GM06990 (cell line): ENCODE data around the gene OSBPL8.
"Not testable (repeated sequence)": the region's sequence is repeated elsewhere in the genome, so short reads cannot be mapped to it uniquely, and the experiment has no call there.

Experiments
- DNase-seq: peaks from one replicate; pipeline ENCODE4 v3.0.0-alpha.2; 2011; ENCODE audit not compliant: insufficient read length; ENCODE audit errors: extremely low read depth
- H3K27me3 ChIP-seq: replicated peaks from 2 replicates; pipeline ENCODE4 v1.6.0; 2011; ENCODE audit warnings: low read length; ENCODE audit not compliant: control insufficient read depth, insufficient read depth
- H3K36me3 ChIP-seq: 2 replicates; pipeline ENCODE4 v1.5.1; 2011; ENCODE audit warnings: low read length; ENCODE audit not compliant: control insufficient read depth, insufficient read depth
- H3K4me3 ChIP-seq: replicated peaks from 2 replicates; pipeline ENCODE4 v1.5.1; 2011; ENCODE audit warnings: low read depth, mild to moderate bottlenecking, control low read depth, low read length
- CTCF ChIP-seq: IDR thresholded peaks from 2 replicates; pipeline ENCODE4 v1.5.1; 2011; ENCODE audit warnings: low read length, control low read depth, mild to moderate bottlenecking, inconsistent platforms; ENCODE audit not compliant: insufficient read depth, poor library complexity, severe bottlenecking

Gene OSBPL8

GRCh38 chr12:76520348-76520747, 39.2 kb downstream of the OSBPL8 start:
- TF ChIP-seq CTCF, result no peak
- no peaks in the 10 kb centered on the region for H3K27me3 ChIP-seq
- H3K4me3 ChIP-seq, result no peak overlapping the region
- no peak for DNase-seq
- no peaks in the 10 kb centered on the region; the same call in 1 of the 2 replicates for H3K36me3 ChIP-seq

GRCh38 chr12:76519538-76519937, 40.0 kb downstream of the OSBPL8 start:
- TF ChIP-seq CTCF, result no peak
- H3K27me3 ChIP-seq, result no peaks in the 10 kb centered on the region
- H3K4me3 ChIP-seq, result no peak overlapping the region
- H3K36me3 ChIP-seq, result no peaks in the 10 kb centered on the region; the same call in 1 of the 2 replicates
- no peak for DNase-seq

- H3K27me3 ChIP-seq, result no peaks in the 10 kb centered on the region
- DNase-seq, result no peak
- H3K36me3 ChIP-seq, result no peaks in the 10 kb centered on the region; the same call in 1 of the 2 replicates
- H3K4me3 ChIP-seq, result no peak overlapping the region
- no peak for TF ChIP-seq CTCF
These were observed 40.9 kb downstream of the OSBPL8 start for GRCh38 chr12:76518699-76519098.

- DNase-seq, result no peak
- no peak for TF ChIP-seq CTCF
- no peak overlapping the region for H3K4me3 ChIP-seq
- no peaks in the 10 kb centered on the region for H3K27me3 ChIP-seq
- H3K36me3 ChIP-seq, result no peaks in the 10 kb centered on the region; the same call in 1 of the 2 replicates
These were observed 44.3 kb downstream of the OSBPL8 start for GRCh38 chr12:76515271-76515670.

- not testable (repeated sequence) for H3K36me3 ChIP-seq, H3K4me3 ChIP-seq, H3K27me3 ChIP-seq
- peak; percentile 27 for DNase-seq
These were observed 48.4 kb downstream of the OSBPL8 start for GRCh38 chr12:76511116-76511716.

GRCh38 chr12:76508128-76508980, 51.2 kb downstream of the OSBPL8 start:
- Histone ChIP-seq H3K36me3 (no peaks in the 10 kb centered on the region), H3K4me3 (no peak overlapping the region), H3K27me3 (no peaks in the 10 kb centered on the region)
- no peak for DNase-seq
- no peak for TF ChIP-seq CTCF
